ENCODE results near the gene FER1L5.

GRCh38 chr2:96618596-96619283 is 23.8 kb upstream of the FER1L5 start:
- no peak for TF ChIP-seq ZFP36 (IDR thresholded peaks at IDR 0.05; ENCODE audit: low read depth, low read length, partially characterized antibody)
- no peak for TF ChIP-seq CUX1 (CRISPR knock-in tag; IDR thresholded peaks at IDR 0.05)
- TF ChIP-seq YY1 (IDR thresholded peaks at IDR 0.05; ENCODE audit: borderline replicate concordance in 1 of 3, control insufficient read depth in 1 of 3, extremely low read depth in 1 of 3, insufficient read depth in 3 of 3, insufficient read length in 1 of 3, insufficient replicate concordance in 2 of 3, low read depth in 1 of 3, low read length in 2 of 3) = no peak
- no peak for TF ChIP-seq RAD21 (CRISPR knock-in tag; conservative IDR thresholded peaks at IDR 0.05 in 1 of 2, IDR thresholded peaks at IDR 0.05 in 1 of 2)
- no peak for TF ChIP-seq TAF1 (IDR thresholded peaks at IDR 0.05; ENCODE audit: control insufficient read depth, extremely low read depth, insufficient read depth, low read length, severe bottlenecking)
- TF ChIP-seq SMAD2 (IDR thresholded peaks at IDR 0.05; ENCODE audit: low read depth, low read length) = no peak
- no peak for TF ChIP-seq CHD2 (IDR thresholded peaks at IDR 0.05; ENCODE audit: low read depth, low read length)
- TF ChIP-seq ZNF133 (CRISPR knock-in tag; IDR thresholded peaks at IDR 0.05) = no peak
- TF ChIP-seq CBX3 (IDR thresholded peaks at IDR 0.05; ENCODE audit: borderline replicate concordance in 1 of 2, low read length in 2 of 2) = no peak
- no peak for TF ChIP-seq ATF2 (CRISPR knock-in tag; IDR thresholded peaks at IDR 0.05)
- TF ChIP-seq POLR2AphosphoS5 (IDR thresholded peaks at IDR 0.05; ENCODE audit: control insufficient read depth, insufficient read depth, low read depth, low read length) = no peak
- TF ChIP-seq CHAMP1 (IDR thresholded peaks at IDR 0.05) = no peak
- no peak for TF ChIP-seq ZFP30 (CRISPR knock-in tag; IDR thresholded peaks at IDR 0.05; ENCODE audit: borderline replicate concordance)
